Measurements from ENCODE around the gene PPP3R2.
"Not testable (repeated sequence)": the region's sequence is repeated elsewhere in the genome, so short reads cannot be mapped to it uniquely, and the experiment has no call there.

The PPP3R2 gene

GRCh38 chr9:101587332-101588043 is 7.3 kb downstream of the PPP3R2 start:
- DNase-seq (ENCODE audit: low read depth), result no peak

GRCh38 chr9:101586651-101587050 is 8.1 kb downstream of the PPP3R2 start:
- DNase-seq (ENCODE audit: low read depth), result no peak

GRCh38 chr9:101585740-101586139 is 9.0 kb downstream of the PPP3R2 start:
- DNase-seq (ENCODE audit: low read depth), result no peak

GRCh38 chr9:101582553-101582952 is 12.2 kb downstream of the PPP3R2 start:
- peak; percentile 65 for DNase-seq (ENCODE audit: low read depth)

- no peak for DNase-seq (ENCODE audit: low read depth)
These were observed 14.8 kb downstream of the PPP3R2 start for GRCh38 chr9:101579711-101580545.

- DNase-seq (ENCODE audit: low read depth), result no peak
These were observed 16.4 kb downstream of the PPP3R2 start for GRCh38 chr9:101578378-101578777.

GRCh38 chr9:101574731-101575333 is 19.9 kb downstream of the PPP3R2 start:
- no peak for DNase-seq (ENCODE audit: low read depth)

GRCh38 chr9:101572316-101572715 is 22.5 kb downstream of the PPP3R2 start:
- no peak for DNase-seq (ENCODE audit: low read depth)

- DNase-seq (ENCODE audit: low read depth), result no peak
These were observed 23.7 kb downstream of the PPP3R2 start for GRCh38 chr9:101571114-101571513.

- DNase-seq (ENCODE audit: low read depth), result no peak
These were observed 24.8 kb downstream of the PPP3R2 start for GRCh38 chr9:101569741-101570501.

- no peak for DNase-seq (ENCODE audit: low read depth)
These were observed 26.9 kb downstream of the PPP3R2 start for GRCh38 chr9:101567725-101568350.

- no peak for DNase-seq (ENCODE audit: low read depth)
These were observed 27.7 kb downstream of the PPP3R2 start for GRCh38 chr9:101566904-101567724.

GRCh38 chr9:101564252-101564651 is 30.5 kb downstream of the PPP3R2 start:
- DNase-seq (ENCODE audit: low read depth), result no peak

GRCh38 chr9:101562966-101563365 is 31.8 kb downstream of the PPP3R2 start:
- DNase-seq (ENCODE audit: low read depth), result no peak

GRCh38 chr9:101561740-101562139 is 33.0 kb downstream of the PPP3R2 start:
- DNase-seq (ENCODE audit: low read depth), result no peak

- not testable (repeated sequence) for DNase-seq (ENCODE audit: low read depth)
These were observed 45.2 kb downstream of the PPP3R2 start for GRCh38 chr9:101549472-101550098.

- no peak for DNase-seq (ENCODE audit: low read depth)
These were observed 51.6 kb downstream of the PPP3R2 start for GRCh38 chr9:101543098-101543735.
